ENCODE results near the gene GCNT2.

DNA sequence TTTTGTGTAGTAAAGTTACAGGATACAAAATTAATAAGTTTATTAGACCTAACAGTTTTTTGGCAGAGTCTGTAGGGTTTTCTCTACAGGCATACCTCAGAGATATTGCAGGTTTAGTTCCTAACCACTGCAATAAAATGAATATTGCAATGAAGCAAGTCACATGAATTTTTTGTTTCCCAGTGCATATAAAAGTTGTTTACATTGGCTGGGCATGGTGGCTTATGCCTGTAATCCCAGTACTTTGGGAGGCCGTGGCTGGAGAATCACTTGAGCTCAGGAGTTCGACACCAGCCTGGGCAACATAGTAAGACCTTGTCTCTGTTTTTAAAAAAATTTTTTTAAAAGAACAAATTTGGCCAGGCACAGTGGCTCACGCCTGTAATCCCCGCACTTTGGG, 157.3 kb downstream of the GCNT2 start:
- no peak for TF ChIP-seq POLR2AphosphoS5 (IDR thresholded peaks at IDR 0.05; ENCODE audit: low read depth, low read length)
- no peak for TF ChIP-seq TAF1 (IDR thresholded peaks at IDR 0.05; ENCODE audit: borderline replicate concordance, low read depth, low read length)
- TF ChIP-seq POLR2A (IDR thresholded peaks at IDR 0.05; ENCODE audit: low read depth, low read length) = no peak
